Endothelial cell of umbilical vein (primary cell): ENCODE results near the gene SH3PXD2A. TPM values are rescaled to one million over a fixed set of nuclear protein-coding genes. Genes with fewer than 3 reads are reported as not detected.

ENCODE experiments used
- BruUV-seq: library from RNA; stranded (reverse); fragments of 400-500 nt; replicated peaks from 2 replicates; lab custom pipeline; 2021; lab: Mats Ljungman, UMichigan
- CTCF ChIA-PET: fragments of 300-600, 350-600 bp; sonication (Branson Sonifier 250); formaldehyde crosslinking; loops from one replicate; lab custom pipeline; 2021; ENCODE audit warnings: antibody characterized with exemption, inconsistent platforms; lab: Charles Lee
- POLR2A ChIA-PET: fragments of 300-600, 350-600 bp; sonication (Branson Sonifier 250); formaldehyde crosslinking; loops from one replicate; lab custom pipeline; 2021; ENCODE audit warnings: antibody characterized with exemption, inconsistent platforms; lab: Charles Lee
- DNase-seq: peaks from one replicate; pipeline ENCODE4 v3.0.0-alpha.2; 2011; ENCODE audit warnings: low read depth, low spot score
- FAIRE-seq: peaks from 2 replicates; lab custom pipeline; 2011; peaks lifted over from hg19 to GRCh38; lab: Jason Lieb, UNC
- H2AFZ ChIP-seq: 2 replicates; pipeline ENCODE4 v1.6.0; 2012; ENCODE audit warnings: low read depth, low read length, control low read depth, inconsistent platforms
- H3K27ac ChIP-seq: 2 replicates; pipeline ENCODE4 v1.5.1; 2011; ENCODE audit warnings: low read depth, mild to moderate bottlenecking, control low read depth, low read length, moderate library complexity; ENCODE audit not compliant: insufficient read depth
- H3K27me3 ChIP-seq, 2 experiments: 2 replicates each; pipeline versions ENCODE4 v1.6.0 to v1.6.1; 2011; ENCODE audit warnings: low read length in 2 of 2, mixed read lengths in 1 of 2; ENCODE audit not compliant: control insufficient read depth in 2 of 2, insufficient read depth in 2 of 2
- H3K36me3 ChIP-seq, 2 experiments: 2 replicates in 1 of 2; 3 replicates in 1 of 2; pipeline ENCODE4 v1.5.1; 2011; ENCODE audit warnings: low read length in 2 of 2, mild to moderate bottlenecking in 1 of 2, moderate library complexity in 1 of 2; ENCODE audit not compliant: control insufficient read depth in 2 of 2, insufficient read depth in 2 of 2; ENCODE audit errors: extremely low read depth in 1 of 2
- H3K4me1 ChIP-seq: 3 replicates; pipeline ENCODE4 v1.5.1; 2011; ENCODE audit warnings: mild to moderate bottlenecking, low read length; ENCODE audit not compliant: control insufficient read depth, insufficient read depth; ENCODE audit errors: extremely low read depth
- H3K4me2 ChIP-seq: 2 replicates; pipeline ENCODE4 v1.6.1; 2011; ENCODE audit warnings: low read length, control low read depth, mixed read lengths; ENCODE audit not compliant: insufficient read depth
- H3K4me3 ChIP-seq, 3 experiments: fragments of 200-600 bp in 1 of 3; sonication (generic), shearing (Covaris generic) in 1 of 3; replicated peaks in 1 of 3; 2 replicates each; pipeline ENCODE4 v1.5.1; 2011 to 2016; ENCODE audit warnings: control low read depth in 3 of 3, low read length in 3 of 3, mild to moderate bottlenecking in 2 of 3, inconsistent platforms in 1 of 3, low read depth in 1 of 3, moderate library complexity in 1 of 3; ENCODE audit not compliant: insufficient read depth in 1 of 3
- H3K79me2 ChIP-seq: 2 replicates; pipeline ENCODE4 v1.6.0; 2012; ENCODE audit warnings: low read length, inconsistent platforms; ENCODE audit not compliant: control insufficient read depth, insufficient read depth
- H3K9ac ChIP-seq: replicated peaks from 2 replicates; pipeline ENCODE3; 2011; ENCODE audit warnings: low read length, control low read depth; ENCODE audit not compliant: insufficient read depth; ENCODE audit errors: extremely low read depth
- H3K9me1 ChIP-seq: replicated peaks from 3 replicates; pipeline ENCODE4 v1.6.0; 2011; ENCODE audit warnings: mild to moderate bottlenecking, low read length; ENCODE audit not compliant: control insufficient read depth, insufficient read depth; ENCODE audit errors: extremely low read depth
- H3K9me3 ChIP-seq: replicated peaks from 2 replicates; pipeline ENCODE4 v1.5.1; 2012; ENCODE audit warnings: low read length, inconsistent platforms; ENCODE audit not compliant: control insufficient read depth, insufficient read depth
- H4K20me1 ChIP-seq: replicated peaks from 2 replicates; pipeline ENCODE3; 2011; ENCODE audit warnings: mild to moderate bottlenecking, low read length; ENCODE audit not compliant: control insufficient read depth, insufficient read depth; ENCODE audit errors: extremely low read depth
- EZH2 ChIP-seq: IDR thresholded peaks from 2 replicates; pipeline ENCODE4 v1.6.1; 2012; ENCODE audit warnings: borderline replicate concordance, low read depth, mild to moderate bottlenecking, moderate library complexity, low read length, inconsistent platforms; ENCODE audit not compliant: severe bottlenecking
- FOS ChIP-seq: IDR thresholded peaks from 2 replicates; pipeline ENCODE4 v1.6.1; 2011; ENCODE audit warnings: mild to moderate bottlenecking, low read length, moderate library complexity, borderline replicate concordance; ENCODE audit not compliant: insufficient read depth
- GATA2 ChIP-seq: IDR thresholded peaks from 2 replicates; pipeline ENCODE4 v1.7.0; 2011; ENCODE audit warnings: low read depth, mild to moderate bottlenecking, moderate library complexity, mixed read lengths, low read length; ENCODE audit not compliant: insufficient read length, insufficient read depth
- JUN ChIP-seq: IDR thresholded peaks from 2 replicates; pipeline ENCODE4 v1.6.1; 2011; ENCODE audit warnings: borderline replicate concordance, low read depth; ENCODE audit not compliant: insufficient read length, insufficient read depth
- MYC ChIP-seq: IDR thresholded peaks from one replicate; pipeline ENCODE4 v1.6.1; 2011; ENCODE audit warnings: mild to moderate bottlenecking, low read depth, low read length
- POLR2A ChIP-seq: IDR thresholded peaks from 2 replicates; pipeline ENCODE4 v1.6.1; 2012; ENCODE audit warnings: low read depth, mild to moderate bottlenecking, control low read depth, low read length
- POLR2AphosphoS5 ChIP-seq: IDR thresholded peaks from 2 replicates; pipeline ENCODE4 v1.6.1; 2012; ENCODE audit warnings: low read depth, mild to moderate bottlenecking, control low read depth, low read length, moderate library complexity; ENCODE audit not compliant: insufficient read depth
- dilution Hi-C: fragments of 300-500 bp; cut with MboI; formaldehyde crosslinking; loops from one replicate; pipeline ENCODE4 v1.15.0; 2019; ENCODE audit warnings: low sequenced_read_pairs; ENCODE audit not compliant: extremely low pct_ligation_motif_present
- intact Hi-C: fragments of 100-400 bp; cut with micrococcal nuclease; formaldehyde crosslinking; loops from one replicate; pipeline ENCODE4 v1.10.0; 2022
- polyA plus RNA-seq, 4 experiments: library from polyadenylated mRNA; depleted of rRNA in 3 of 4; stranded (reverse) in 3 of 4; unstranded in 1 of 4; fragments of >200 nt; gene quantifications; 2 replicates each; pipeline versions ENCODE4 v1.2.1 to v1.2.3, GENCODE V29; 2011 to 2012; ENCODE audit warnings: missing spikeins in 1 of 4
- total RNA-seq: library from RNA; stranded (reverse); gene quantifications from 2 replicates; pipeline ENCODE4 v1.2.3, GENCODE V29; 2021
- TF ChIP-seq, protein P1 (sequence below): IDR thresholded peaks from 2 replicates; pipeline ENCODE4 v1.6.1; 2011; ENCODE audit not compliant: insufficient read depth, insufficient read length
- TF ChIP-seq, protein P2 (sequence below), 2 donors: IDR thresholded peaks; 1 replicate in 1 of 2; 2 replicates in 1 of 2; pipeline ENCODE4 v1.5.1; 2011; ENCODE audit warnings: low read length in 2 of 2, mild to moderate bottlenecking in 2 of 2, moderate library complexity in 2 of 2, control low read depth in 1 of 2, inconsistent platforms in 1 of 2, low read depth in 1 of 2; ENCODE audit not compliant: insufficient read depth in 1 of 2; ENCODE audit errors: extremely low read depth in 1 of 2

The SH3PXD2A gene
- total and polyA plus RNA-seq, 2 donors (not counting 3 experiments of a cell fraction or from before 2014, with no cell fraction given), result 1.4 to 5.1 TPM

- no peak for FAIRE-seq
- CTCF ChIA-PET, result interaction anchor here (0.7 to 1.4 kb wide), 4 partner anchors 15 to 27 kb away, joined by 3 to 5 read pairs (median 4); partner anchors contain the start of gene SH3PXD2A
- no peaks in the 10 kb centered on the region for H3K9me1 ChIP-seq
Observed at GRCh38 chr10:103828107-103828506, 27.3 kb downstream of the SH3PXD2A start.

DNA sequence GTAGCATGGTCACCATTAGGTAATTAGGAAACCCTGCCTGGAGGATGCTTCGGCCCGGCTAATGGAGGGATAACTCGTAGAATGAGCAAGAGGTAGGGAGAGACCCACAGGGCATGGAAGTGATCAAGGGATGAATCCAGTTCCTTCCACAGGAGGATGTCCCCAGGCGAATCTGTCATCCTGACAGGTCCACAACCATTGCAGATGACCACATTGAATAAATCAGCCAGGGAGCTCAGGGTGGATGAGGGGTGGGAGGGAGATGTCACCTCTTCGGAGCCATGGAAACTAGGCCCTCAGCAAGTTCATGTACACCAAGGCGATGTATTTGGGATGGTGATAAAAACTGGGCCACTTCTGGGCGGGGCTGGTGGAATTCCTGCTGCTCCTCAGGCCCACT is 28.5 kb downstream of the SH3PXD2A start:
- Histone ChIP-seq H3K36me3 (no peaks in the 10 kb centered on the region), H3K4me2 (no peak overlapping the region), H3K27me3 (no peaks in the 10 kb centered on the region), H3K9ac (no peak overlapping the region), H3K9me1 (no peaks in the 10 kb centered on the region), H3K4me3 (no peak overlapping the region), H3K9me3 (no peaks in the 10 kb centered on the region), H3K4me1 (peaks cover 8% of the 10 kb centered on the region), H3K27ac (no peak overlapping the region), H4K20me1 (no peaks in the 10 kb centered on the region), H3K79me2 (no peaks in the 10 kb centered on the region), H2AFZ (no peak overlapping the region)
- no peak for DNase-seq
- dilution Hi-C loops (no loop called here), intact Hi-C loops (no loop called here)
- ChIA-PET POLR2A (no interaction called here), CTCF (interaction anchor here (1.0 to 1.5 kb wide), 3 partner anchors 9 to 28 kb away, joined by 3 to 4 read pairs (median 4); partner anchors contain the start of gene SH3PXD2A)
- no TSS peak for BruUV-seq
- TF ChIP-seq POLR2AphosphoS5 (no peak), MYC (no peak), JUN (no peak), POLR2A (no peak), GATA2 (no peak), EZH2 (no peak), FOS (no peak)
- TF ChIP-seq, protein P1, sequence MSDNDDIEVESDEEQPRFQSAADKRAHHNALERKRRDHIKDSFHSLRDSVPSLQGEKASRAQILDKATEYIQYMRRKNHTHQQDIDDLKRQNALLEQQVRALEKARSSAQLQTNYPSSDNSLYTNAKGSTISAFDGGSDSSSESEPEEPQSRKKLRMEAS, result no peak
- TF ChIP-seq, protein P2, sequence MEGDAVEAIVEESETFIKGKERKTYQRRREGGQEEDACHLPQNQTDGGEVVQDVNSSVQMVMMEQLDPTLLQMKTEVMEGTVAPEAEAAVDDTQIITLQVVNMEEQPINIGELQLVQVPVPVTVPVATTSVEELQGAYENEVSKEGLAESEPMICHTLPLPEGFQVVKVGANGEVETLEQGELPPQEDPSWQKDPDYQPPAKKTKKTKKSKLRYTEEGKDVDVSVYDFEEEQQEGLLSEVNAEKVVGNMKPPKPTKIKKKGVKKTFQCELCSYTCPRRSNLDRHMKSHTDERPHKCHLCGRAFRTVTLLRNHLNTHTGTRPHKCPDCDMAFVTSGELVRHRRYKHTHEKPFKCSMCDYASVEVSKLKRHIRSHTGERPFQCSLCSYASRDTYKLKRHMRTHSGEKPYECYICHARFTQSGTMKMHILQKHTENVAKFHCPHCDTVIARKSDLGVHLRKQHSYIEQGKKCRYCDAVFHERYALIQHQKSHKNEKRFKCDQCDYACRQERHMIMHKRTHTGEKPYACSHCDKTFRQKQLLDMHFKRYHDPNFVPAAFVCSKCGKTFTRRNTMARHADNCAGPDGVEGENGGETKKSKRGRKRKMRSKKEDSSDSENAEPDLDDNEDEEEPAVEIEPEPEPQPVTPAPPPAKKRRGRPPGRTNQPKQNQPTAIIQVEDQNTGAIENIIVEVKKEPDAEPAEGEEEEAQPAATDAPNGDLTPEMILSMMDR (IDR thresholded peaks at IDR 0.05; ENCODE audit: extremely low read depth in 1 of 2, insufficient read depth in 1 of 2, low read depth in 1 of 2, low read length in 2 of 2), result no peak
- FAIRE-seq, result no peak

More at GRCh38 chr10:103828107-103828506, 27.3 kb downstream of the SH3PXD2A start:
- DNase-seq, result no peak
- no peaks in the 10 kb centered on the region for H3K9me3 ChIP-seq
- H3K4me1 ChIP-seq, result peaks cover 8% of the 10 kb centered on the region
- no peak for TF ChIP-seq JUN
- TF ChIP-seq, protein P1, result no peak
- TF ChIP-seq, protein P2 (IDR thresholded peaks at IDR 0.05; ENCODE audit: extremely low read depth in 1 of 2, insufficient read depth in 1 of 2, low read depth in 1 of 2, low read length in 2 of 2), result no peak
- no peak overlapping the region for H3K27ac ChIP-seq
- intact Hi-C loops (no loop called here), dilution Hi-C loops (no loop called here)
- H3K4me3 ChIP-seq, result no peak overlapping the region
- no peaks in the 10 kb centered on the region for H3K79me2 ChIP-seq
- H3K27me3 ChIP-seq, result no peaks in the 10 kb centered on the region
- H3K4me2 ChIP-seq, result no peak overlapping the region
- POLR2A ChIA-PET, result no interaction called here
- no peaks in the 10 kb centered on the region for H3K36me3 ChIP-seq
- BruUV-seq, result no TSS peak
- H4K20me1 ChIP-seq, result no peaks in the 10 kb centered on the region
- H2AFZ ChIP-seq, result no peak overlapping the region
- no peak overlapping the region for H3K9ac ChIP-seq
